K562 (cell line): ENCODE results near the gene GPR32. TPM values are rescaled to one million over a fixed set of nuclear protein-coding genes. Genes with fewer than 3 reads are reported as not detected.

Experiments used
- ATF1 ChIP-seq, 2 experiments: fragments of 450-650 bp in 1 of 2; IDR thresholded peaks; 2 replicates each; pipeline ENCODE4 v1.6.1; 2016; ENCODE audit warnings: missing compliant biosample characterization in 1 of 2, missing genetic modification characterization in 1 of 2
- EP400 ChIP-seq: fragments of 450-650 bp; IDR thresholded peaks from 2 replicates; pipeline ENCODE4 v1.6.1; 2017; ENCODE audit warnings: antibody characterized with exemption, mild to moderate bottlenecking, moderate library complexity
- HMGN3 ChIP-seq: IDR thresholded peaks from 2 replicates; pipeline ENCODE4 v1.6.1; 2011; ENCODE audit warnings: borderline replicate concordance, low read depth, mild to moderate bottlenecking, mixed read lengths, low read length; ENCODE audit not compliant: insufficient read length; ENCODE audit errors: extremely low read depth
- KAT7 ChIP-seq: sonication (generic); formaldehyde crosslinking; IDR thresholded peaks from 2 replicates; pipeline ENCODE4 v1.8.0; 2022; ENCODE audit warnings: missing genetic modification reagents, mild to moderate bottlenecking, borderline replicate concordance
- REST ChIP-seq, 2 experiments: fragments of 450-650 bp; formaldehyde crosslinking in 1 of 2; IDR thresholded peaks; 2 replicates each; pipeline versions ENCODE4 v1.4.0 to v1.6.1; 2014 to 2020; ENCODE audit warnings: mild to moderate bottlenecking in 2 of 2, borderline replicate concordance in 1 of 2, low read depth in 1 of 2
- ZNF518B ChIP-seq: fragments of 250-450 bp; sonication (Bioruptor Pico); IDR thresholded peaks from 2 replicates; pipeline ENCODE4 v1.5.0; 2021; ENCODE audit warnings: mild to moderate bottlenecking, moderate library complexity
- ZNF830 ChIP-seq: fragments of 250-450 bp; sonication (Bioruptor Pico); IDR thresholded peaks from 2 replicates; pipeline ENCODE4 v1.5.0; 2021; ENCODE audit warnings: mild to moderate bottlenecking
- polyA plus RNA-seq, 8 experiments: library from polyadenylated mRNA; depleted of rRNA in 4 of 8; stranded (reverse) in 5 of 8; unstranded in 3 of 8; fragments of >200 nt; fragmentation: Nextera tagmentation in 2 of 8; fragmentation: Illumina TruSeq in 1 of 8; extraction: Ambion mirVana in 2 of 8; extraction: Trizol in 1 of 8; gene quantifications; 2 replicates each; pipeline versions ENCODE4 v1.2.1 to v1.2.3, GENCODE V29; 2011 to 2014; ENCODE audit warnings: inconsistent platforms in 1 of 8, missing spikeins in 1 of 8
- total RNA-seq, 7 experiments: library from RNA; depleted of rRNA in 6 of 7; stranded (reverse); fragments of >200 nt in 6 of 7; fragmentation: Illumina TruSeq in 2 of 7; extraction: Trizol in 2 of 7; gene quantifications; 2 replicates each; pipeline versions ENCODE4 v1.2.1 to v1.2.3, GENCODE V29; 2011 to 2021; ENCODE audit warnings: low replicate concordance in 1 of 7
- TF ChIP-seq, protein P1 (sequence below): sonication (generic); formaldehyde crosslinking; IDR thresholded peaks from 2 replicates; pipeline ENCODE4 v1.8.0; 2022; ENCODE audit warnings: mild to moderate bottlenecking, missing genetic modification reagents

Gene GPR32
- total and polyA plus RNA-seq, 9 of the 15 experiments (the other 6 are each of a cell fraction or from before 2014, with no cell fraction given): not detected

DNA sequence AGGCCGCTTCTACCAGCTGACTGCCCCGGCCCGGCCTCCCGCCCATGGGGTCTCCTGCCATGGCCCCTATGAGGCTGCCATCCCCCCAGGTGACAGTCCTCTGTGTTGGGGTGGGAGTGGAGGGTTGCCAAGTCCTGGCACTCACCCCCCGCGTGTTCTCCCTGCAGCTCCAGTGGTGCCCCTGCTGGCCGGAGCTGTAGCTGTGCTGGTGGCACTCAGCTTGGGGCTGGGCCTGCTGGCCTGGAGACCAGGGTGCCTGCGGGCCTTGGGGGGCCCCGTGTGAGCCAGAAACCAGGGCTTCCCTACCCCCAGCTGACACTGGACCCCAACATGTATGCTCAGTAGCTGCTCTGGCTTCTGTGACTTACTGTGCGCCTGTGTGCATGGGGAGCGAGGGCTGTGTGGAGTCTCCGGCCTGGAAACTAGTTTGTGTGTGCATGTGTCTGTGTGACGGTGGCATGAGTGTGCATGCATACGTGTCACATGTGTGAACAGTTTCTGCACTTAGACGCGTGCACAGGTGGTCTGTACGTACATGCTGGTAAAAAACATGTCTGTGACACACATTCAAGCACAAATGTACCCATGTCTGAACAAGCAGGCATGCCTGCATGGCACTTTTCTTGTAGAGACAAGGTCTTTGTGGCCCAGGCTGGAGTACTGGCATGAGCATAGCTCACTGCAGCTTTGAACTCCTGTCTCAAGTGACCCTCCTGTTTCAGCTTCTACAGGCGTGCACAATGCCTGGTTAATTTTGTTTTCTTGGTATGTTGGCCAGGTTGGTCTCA lies 24.8 kb downstream of the GPR32 start (continued):
- TF ChIP-seq REST (IDR thresholded peaks at IDR 0.05; ENCODE audit: borderline replicate concordance) (no peak; the same call in 1 of the 2 replicates), REST (CRISPR knock-in tag; IDR thresholded peaks at IDR 0.05; ENCODE audit: low read depth) (peak; percentile 2), ZNF830 (CRISPR knock-in tag) (0 out of 2 replicates have a peak, but pooled peaks have one; percentile 18), ZNF518B (CRISPR knock-in tag) (0 out of 2 replicates have a peak, but pooled peaks have one; percentile 53), KAT7 (CRISPR knock-in tag) (0 out of 2 replicates have a peak, but pooled peaks have one; percentile 20), HMGN3 (peak; percentile 36), ATF1 (CRISPR knock-in tag; IDR thresholded peaks at IDR 0.05) (0 out of 2 replicates have a peak, but pooled peaks have one; percentile 4), ATF1 (tag; IDR thresholded peaks at IDR 0.05) (no peak), EP400 (no peak)
- TF ChIP-seq, protein P1, sequence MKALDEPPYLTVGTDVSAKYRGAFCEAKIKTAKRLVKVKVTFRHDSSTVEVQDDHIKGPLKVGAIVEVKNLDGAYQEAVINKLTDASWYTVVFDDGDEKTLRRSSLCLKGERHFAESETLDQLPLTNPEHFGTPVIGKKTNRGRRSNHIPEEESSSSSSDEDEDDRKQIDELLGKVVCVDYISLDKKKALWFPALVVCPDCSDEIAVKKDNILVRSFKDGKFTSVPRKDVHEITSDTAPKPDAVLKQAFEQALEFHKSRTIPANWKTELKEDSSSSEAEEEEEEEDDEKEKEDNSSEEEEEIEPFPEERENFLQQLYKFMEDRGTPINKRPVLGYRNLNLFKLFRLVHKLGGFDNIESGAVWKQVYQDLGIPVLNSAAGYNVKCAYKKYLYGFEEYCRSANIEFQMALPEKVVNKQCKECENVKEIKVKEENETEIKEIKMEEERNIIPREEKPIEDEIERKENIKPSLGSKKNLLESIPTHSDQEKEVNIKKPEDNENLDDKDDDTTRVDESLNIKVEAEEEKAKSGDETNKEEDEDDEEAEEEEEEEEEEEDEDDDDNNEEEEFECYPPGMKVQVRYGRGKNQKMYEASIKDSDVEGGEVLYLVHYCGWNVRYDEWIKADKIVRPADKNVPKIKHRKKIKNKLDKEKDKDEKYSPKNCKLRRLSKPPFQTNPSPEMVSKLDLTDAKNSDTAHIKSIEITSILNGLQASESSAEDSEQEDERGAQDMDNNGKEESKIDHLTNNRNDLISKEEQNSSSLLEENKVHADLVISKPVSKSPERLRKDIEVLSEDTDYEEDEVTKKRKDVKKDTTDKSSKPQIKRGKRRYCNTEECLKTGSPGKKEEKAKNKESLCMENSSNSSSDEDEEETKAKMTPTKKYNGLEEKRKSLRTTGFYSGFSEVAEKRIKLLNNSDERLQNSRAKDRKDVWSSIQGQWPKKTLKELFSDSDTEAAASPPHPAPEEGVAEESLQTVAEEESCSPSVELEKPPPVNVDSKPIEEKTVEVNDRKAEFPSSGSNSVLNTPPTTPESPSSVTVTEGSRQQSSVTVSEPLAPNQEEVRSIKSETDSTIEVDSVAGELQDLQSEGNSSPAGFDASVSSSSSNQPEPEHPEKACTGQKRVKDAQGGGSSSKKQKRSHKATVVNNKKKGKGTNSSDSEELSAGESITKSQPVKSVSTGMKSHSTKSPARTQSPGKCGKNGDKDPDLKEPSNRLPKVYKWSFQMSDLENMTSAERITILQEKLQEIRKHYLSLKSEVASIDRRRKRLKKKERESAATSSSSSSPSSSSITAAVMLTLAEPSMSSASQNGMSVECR (CRISPR knock-in tag): 0 out of 2 replicates have a peak, but pooled peaks have one; percentile 56
